NCI-H187 treated with DMSO at 0.1 percent for 48 hours (cell line): Measurements from ENCODE around the gene ZNF765.
"Not testable (repeated sequence)": the region's sequence is repeated elsewhere in the genome, so short reads cannot be mapped to it uniquely, and the experiment has no call there.

ENCODE experiments used
- DNase-seq: peaks from one replicate; lab custom pipeline; 2025; lab: John Stamatoyannopoulos, UW

Gene ZNF765

DNA sequence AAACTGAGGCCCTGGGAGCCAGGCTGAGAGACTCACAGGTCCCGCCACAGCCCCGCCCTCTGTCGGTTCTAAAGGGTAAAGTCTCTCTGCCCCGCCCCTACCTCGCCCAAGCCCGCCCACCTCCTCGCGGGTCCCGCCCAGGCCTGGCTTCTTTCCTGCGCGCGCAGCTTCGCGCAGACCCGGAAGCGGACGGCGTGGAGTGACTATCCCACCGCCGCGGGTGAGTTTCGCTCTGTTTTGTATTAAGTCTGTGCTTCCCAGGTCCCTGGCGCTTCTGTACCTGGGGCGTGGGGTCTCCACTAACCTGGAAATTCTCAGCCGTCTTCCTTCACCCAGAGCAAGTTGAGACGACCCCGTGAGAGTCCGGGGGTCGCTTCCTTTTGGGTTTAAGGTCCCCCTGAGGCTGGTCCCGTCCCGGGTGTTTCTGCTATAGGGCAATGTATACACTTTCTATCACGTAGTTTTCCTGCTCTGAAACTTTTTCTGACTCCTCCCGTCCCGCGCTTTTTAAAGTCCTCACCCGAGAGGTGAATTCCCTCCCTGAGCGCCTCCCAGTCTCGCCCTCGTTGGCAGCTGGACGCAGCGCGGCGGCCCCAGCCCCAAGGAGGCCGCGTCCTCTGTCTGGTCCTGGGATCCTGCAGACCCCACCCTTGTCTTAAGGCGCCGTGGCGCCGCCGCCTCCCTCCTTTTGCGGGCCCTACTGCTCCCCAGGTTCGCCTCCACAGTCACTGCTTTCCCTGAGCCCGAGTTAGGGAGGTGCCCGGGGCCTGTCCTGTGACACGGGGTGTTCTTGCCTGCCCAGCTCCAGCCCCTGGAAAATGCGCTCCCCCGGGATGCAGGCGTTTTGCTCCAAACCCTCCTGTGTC is at the start of gene ZNF765:
Gene ZNF765 (plus strand): TSS at position 176 of the 866 bp plus-strand sequence. CDS start 2,867 bp downstream, outside the sequence.
- DNase-seq = peak; percentile 55

DNA sequence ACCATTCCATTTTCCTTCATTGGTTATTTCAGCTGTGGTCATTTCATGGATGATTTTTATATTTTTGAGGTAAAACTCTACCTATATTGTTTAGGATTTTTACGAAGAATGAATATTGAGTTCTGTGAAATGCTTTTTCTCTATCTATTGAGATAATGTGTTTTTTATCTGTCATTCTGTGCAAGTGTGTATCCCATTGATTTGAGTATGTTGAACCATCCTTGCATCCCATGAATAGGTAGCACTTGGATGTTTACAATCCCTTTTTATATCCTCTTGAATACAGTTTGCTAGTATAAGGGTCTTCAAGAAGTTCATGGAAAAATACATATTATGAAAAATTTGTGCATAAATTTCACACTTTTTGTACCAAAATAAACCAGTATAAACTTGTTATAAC is 39.2 kb upstream of the ZNF765 start:
- DNase-seq = no peak

DNA sequence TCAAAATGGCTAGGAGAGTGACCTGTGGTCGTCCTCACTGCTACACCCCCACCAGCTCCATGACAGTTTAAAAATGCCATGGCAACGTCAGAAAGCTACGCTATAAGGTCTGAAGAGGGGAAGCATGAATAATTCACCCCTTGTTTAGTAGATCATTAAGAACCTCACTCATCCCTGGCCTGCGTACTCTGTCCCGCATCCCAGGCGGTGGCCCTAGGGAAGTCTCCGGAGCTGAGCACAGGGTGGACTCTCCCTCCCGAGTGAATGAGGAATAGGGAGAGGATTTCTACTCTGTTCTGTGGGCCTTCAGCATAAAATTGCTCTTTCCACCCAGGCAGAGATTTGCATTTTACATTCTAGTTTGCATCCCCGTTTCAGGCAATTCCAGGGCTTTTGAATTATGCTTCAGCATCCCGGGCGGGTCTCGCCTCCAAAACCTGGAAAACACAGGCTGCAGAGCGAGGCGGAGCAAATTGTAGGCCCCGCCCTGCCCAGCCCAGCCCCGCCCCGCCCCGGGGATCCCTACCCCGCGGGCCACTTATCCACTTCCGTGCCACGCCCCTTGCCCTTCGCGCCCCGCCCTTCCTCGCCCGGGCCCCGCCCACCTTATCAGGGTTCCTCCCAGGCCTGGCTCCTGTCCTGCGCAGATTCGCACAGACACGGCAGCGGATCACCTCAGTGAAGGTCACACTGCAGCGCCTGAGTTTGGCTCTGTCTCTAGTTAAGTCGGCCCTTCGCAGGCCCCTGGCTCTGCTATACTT is 36.9 kb upstream of the ZNF765 start:
- no peak for DNase-seq

DNA sequence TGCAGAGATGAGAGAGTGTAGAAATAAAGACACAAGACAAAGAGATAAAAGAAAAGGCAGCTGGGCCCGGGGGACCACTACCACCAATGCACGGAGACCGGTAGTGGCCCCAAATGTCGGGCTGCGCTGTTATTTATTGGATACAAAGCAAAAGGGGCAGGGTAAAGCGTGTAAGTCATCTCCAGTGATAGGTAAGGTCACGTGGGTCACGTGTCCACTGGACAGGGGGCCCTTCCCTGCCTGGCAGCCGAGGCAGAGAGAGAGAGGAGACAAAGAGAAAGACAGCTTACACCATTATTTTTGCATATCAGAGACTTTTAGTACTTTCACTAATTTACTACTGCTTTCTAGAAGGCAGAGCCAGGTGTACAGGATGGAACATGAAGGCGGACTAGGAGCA is 34.9 kb upstream of the ZNF765 start:
- DNase-seq = not testable (repeated sequence)

DNA sequence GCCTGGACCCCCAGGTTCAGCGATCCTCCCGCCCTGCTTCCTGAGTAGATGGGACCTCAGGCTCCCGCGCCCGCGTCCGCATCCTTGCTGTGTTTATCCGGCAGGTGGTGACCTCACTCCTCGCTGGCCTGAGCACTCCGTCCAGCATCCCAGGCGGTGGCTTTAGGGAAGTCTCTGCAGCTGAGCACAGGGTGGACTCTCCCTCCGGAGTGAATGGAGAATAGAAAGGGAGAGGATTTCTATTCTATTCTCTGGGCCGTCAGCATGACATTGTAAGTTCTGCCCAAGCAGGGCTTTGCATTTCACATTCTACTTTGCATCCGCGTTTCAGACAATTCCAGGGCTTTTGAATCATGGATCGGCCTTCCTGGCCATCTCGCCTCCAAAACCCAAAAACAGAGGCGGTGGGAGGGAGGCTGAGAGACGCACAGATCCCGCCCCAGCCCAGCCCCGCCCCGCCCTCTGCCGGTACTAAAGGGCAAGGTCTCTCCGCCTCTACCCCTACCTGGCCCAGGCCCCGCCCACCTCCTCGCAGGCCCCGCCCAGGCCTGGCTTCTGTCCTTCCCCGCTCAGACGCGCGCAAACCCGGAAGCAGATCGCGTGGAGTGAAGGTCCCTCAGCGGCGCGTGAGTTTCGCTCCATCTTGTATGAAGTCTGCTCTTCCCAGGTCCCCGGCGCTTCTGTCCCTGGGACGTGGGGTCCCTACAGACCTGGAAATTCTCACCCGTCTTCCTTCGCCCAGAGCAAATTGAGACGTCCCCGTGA is 29.6 kb upstream of the ZNF765 start, which contains the start of gene ZNF525:
Gene ZNF525 (plus strand): TSS at position 572 of the 765 bp plus-strand sequence. CDS start 6,577 bp downstream, outside the sequence.
- peak; percentile 74 for DNase-seq

DNA sequence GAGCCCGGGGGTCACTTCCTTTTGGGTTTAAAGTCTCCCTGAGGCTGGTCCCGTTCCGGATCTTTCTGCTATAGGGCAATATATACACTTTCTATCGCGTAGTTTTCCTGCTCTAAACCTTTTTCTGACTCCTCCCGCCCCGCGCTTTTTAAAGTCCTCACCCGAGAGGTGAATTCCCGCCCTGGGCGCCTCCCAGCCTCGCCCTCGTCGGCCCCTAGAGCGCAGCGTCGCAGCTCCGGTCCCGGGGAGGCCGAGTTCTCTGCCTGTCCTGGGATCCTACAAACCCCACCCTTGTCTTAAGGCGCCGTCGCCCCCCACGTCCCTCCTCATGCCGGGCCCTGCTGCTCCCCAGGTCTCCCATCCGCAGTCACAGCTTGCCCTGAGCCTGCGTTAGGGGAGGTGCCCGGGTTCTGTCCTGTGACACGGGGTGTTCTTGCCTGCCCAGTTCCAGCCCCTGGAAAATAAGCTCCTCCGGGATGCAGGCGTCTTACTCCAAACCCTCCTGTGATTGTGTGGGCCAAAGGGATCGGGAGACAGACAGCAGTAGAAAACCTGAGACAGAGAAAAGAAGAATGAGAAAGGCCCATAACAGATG is 29.0 kb upstream of the ZNF765 start:
- no peak for DNase-seq

DNA sequence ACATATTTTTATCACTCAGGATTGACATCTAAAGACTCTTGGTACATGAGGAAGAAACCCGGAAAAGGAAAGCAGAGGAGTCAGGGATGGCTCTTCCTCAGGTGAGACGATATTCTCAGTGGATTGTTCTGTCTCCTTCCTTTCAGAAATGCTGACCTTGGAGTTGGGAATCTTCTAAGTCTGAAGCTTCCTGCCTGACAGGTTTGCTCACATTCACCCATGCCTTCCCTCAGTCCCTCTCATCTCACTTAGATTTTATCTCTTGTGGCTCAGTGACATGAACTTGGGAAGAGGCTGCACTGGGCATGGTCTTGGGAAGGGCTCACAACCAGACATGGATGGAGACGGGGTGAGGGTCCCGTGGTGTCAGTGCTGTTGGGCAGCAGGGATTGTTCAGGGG is 22.8 kb upstream of the ZNF765 start:
- no peak for DNase-seq

DNA sequence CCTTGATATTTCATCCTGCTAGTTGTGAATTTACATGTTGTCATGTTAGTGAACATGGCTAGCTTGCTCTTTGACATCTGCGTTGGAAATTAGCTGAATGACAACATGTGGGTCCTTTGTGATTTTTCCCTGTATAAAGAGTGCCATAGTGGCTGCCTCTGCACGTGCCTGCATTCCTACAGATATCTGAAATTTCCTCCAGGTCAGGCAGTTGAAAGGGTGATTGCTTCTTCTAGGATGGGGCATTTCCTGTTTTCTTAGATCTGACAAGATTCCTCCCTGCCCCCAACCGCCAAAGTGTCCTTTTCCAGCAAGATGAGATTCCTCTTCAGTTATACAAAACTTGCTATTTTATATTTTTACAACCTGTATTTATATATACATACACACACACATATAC is 20.7 kb upstream of the ZNF765 start:
- DNase-seq = no peak

DNA sequence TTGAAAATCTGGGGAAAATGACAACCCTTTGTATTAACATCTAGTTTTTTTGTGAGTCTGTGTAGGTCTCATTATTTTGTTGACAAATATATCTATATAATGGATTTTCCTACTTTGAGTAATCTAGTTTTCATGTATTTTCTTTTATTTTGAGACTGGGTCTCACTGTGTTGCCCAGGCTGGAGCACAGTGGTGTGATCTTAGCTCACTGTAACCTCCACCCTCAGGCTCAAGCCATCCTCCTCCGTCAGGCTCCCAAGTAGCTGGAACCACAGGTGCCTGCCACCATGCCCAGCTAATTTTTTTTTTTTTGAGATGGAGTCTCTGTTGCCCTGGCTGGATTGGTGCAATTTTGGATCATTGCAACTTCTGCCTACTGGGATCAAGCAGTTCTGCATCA is 20.2 kb upstream of the ZNF765 start:
- DNase-seq = no peak

DNA sequence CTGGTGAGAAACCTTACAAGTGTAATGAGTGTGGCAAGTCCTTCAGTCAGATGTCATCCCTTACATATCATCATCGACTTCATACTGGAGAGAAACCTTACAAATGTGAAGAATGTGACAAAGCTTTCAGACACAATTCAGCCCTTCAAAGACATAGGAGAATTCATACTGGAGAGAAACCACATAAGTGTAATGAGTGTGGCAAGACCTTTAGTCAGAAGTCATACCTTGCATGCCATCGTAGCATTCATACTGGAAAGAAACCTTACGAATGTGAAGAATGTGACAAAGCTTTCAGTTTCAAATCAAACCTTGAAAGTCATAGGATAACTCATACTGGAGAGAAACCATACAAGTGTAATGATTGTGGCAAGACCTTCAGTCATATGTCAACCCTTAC is 13.6 kb upstream of the ZNF765 start:
- no peak for DNase-seq

DNA sequence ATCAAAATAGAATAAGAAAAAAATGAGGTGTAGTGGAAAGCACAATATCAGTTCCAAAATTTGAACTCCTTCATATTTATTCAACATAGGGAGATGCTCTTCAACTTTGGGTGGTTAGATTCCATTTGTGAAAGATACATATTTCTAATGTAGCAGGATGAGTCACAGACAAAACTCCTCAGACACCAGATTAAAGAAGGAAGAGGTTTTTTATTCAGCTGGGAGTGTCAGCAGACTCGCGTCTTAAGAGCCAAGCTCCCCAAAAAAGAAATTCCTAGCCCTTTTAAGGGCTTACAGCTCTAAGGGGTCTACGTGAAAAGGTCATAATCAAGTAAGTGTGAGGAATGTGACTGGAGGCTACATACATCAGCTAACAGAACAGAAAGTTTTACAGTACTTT is 6.8 kb upstream of the ZNF765 start:
- no peak for DNase-seq

DNA sequence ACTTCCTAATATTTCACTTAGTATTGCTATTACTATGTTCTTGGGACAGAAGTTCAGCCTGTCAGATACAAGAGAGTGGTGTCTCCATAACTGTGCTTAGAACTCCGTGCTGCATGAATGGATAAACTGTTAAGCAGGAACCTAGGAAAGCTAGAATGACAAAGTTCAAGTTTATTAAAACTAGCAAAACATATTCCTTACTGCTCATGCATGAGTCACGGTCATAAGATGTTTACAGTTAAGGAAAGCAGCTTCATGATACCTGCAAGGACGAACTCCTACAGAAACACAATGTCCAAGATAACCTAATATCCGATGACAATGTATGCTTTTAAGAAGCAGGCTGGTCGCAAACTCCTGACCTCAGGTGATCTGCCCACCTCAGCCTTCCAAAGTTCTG is 6.0 kb upstream of the ZNF765 start:
- no peak for DNase-seq

DNA sequence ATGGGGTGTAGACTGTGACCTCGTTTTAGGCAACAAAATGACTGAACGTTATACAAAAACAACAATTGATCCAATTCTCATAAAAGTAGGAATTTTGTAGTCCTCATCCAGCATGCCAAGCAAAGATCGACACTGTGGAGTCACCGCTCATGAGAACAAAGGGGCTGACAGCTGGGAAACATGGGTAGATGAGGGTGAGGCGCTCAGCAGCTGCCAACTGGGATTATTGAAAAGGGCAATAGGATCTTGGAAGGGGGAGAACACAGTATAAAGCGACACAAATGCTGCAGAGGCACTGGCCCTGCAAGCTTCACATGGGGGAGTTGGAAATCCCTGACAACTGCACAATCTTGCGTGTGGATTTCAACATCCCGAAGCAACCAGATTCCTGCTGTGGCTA is 5.4 kb upstream of the ZNF765 start:
- no peak for DNase-seq

DNA sequence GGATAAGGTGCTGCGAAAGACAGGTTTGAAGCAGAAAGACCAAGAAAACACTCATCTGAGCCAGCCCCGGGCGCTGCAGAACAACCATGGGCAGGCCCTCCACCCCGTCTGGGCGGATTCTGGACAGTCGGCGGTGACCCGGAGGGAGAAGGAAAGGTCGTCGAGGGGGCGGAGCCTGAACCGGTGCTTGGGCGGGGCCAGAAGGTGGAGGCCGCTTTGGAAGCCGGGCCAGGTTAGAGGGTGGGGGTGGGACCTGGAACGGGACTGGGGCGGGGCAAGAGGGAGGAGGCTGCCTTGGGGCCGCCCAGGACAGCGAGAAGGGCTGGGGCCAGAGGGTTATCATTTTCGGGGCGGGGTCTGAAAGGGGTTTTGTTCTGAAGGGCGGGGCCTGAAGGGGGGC is 5.0 kb upstream of the ZNF765 start:
- DNase-seq = no peak

DNA sequence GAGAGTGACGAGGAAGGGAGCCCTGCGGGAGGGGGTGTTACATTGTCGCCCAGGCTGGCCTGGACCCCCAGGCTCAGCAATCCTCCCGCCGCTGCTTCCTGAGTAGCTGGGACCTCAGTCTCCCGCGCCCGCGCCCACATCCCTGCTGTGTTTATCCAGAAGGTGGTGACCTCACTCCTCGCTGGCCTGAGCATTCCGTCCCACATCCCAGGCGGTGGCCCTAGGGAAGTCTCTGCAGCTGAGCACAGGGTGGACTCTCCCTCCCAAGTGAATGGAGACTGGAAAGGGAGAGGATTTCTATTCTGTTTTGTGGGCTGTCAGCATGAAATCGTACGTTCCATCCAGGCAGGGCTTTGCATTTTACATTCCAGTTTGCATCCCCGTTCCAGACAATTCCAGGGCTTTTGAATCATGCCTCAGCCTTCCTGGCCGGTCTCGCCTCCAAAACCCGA is 401 bp upstream of the ZNF765 start:
- no peak for DNase-seq

DNA sequence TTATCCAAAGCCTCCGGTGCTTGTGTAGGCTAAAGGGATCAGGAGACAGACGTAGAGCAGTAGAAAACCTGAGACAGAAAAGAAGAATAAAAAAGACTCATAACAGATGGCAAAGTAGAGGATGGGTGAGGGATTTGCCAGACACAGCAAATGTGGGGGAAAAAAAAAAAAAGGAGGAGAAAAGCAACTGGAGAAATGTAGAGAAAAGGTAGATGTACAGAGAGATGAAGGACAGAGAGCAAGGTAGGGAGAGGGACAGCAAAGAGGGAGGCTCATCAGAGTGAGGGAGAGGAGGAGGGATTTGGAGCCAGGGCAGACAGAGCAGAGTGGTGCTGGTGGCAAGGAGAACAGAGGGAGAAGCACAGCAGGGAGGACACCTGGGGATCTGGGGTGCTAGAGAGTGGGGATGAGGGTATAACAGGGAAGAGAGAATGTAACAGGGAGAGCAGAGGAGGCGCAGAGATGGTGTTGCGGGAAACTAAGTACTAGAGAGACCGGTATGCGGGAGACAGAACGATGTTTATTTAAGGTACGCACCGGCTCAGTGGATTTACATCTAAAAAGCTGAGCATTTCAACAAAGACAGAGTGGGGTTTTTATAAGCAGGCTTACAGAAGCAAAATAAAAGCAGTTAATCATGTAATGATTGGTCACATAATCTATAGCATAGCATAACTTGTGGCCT is 1.0 kb downstream of the ZNF765 start:
- not testable (repeated sequence) for DNase-seq

DNA sequence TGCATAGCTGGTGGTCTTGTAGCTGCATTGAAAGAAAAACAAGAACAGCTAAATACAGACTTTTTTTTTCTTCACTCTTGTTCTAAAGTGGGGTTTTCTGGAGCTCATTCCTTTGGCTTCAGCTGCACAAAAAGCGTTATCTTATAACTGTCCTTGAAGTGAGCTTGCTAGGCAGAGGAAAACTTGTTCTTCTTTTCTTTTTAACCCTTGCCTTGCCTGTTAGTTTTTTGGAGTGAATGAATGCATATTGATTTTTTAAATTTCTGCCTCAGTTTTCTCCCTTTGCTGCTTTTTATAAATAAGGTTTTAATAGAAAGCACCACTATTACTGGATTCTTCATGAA is 1.5 kb downstream of the ZNF765 start:
- no peak for DNase-seq

DNA sequence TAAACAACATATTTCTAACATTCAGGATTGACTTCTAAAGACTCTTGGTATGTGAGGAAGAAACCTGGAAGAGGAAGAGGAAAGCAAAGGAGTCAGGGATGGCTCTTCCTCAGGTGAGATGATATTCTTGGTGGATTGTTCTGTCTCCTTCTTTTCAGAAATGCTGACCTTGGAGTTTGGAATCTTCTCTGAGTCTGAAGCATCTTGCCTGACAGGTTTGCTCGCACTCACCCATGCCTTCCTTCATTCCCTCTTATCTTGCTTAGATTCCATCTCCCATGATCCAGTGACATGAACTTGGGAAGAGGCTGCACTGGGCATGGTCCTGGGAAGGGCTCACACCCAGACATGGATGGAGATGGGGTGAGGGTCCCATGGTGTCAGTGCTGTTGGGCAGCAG is 3.0 kb downstream of the ZNF765 start:
- not testable (repeated sequence) for DNase-seq

DNA sequence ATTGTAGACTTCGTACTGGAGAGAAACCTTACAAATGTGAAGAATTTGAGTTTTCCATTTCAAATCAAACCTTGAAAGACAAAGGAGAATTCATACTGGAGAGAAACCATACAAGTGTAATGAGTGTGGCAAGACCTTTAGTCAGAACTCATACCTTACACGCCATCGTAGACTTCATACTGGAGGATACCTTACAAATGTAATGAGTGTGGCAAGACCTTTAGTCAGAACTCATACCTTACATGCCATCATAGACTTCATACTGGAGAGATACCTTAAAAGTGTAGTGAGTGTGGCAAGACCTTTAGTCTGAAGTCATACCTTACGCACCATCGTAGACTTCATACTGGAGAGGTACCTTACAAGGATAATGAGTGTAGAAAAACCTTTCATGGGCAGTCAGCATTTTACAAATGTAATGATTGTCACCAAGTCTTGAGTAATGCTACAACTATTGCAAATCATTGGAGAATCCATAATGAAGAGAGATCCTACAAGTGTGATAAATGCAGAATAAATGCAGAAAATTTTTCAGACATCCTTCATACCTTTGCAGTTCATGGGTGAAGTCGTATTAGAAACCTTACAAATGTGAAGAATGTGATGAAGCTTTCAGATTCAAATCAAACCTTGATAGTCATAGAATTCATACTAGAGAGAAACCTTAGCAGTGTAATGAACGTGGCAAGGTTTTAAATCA is 14.7 kb downstream of the ZNF765 start:
- no peak for DNase-seq

DNA sequence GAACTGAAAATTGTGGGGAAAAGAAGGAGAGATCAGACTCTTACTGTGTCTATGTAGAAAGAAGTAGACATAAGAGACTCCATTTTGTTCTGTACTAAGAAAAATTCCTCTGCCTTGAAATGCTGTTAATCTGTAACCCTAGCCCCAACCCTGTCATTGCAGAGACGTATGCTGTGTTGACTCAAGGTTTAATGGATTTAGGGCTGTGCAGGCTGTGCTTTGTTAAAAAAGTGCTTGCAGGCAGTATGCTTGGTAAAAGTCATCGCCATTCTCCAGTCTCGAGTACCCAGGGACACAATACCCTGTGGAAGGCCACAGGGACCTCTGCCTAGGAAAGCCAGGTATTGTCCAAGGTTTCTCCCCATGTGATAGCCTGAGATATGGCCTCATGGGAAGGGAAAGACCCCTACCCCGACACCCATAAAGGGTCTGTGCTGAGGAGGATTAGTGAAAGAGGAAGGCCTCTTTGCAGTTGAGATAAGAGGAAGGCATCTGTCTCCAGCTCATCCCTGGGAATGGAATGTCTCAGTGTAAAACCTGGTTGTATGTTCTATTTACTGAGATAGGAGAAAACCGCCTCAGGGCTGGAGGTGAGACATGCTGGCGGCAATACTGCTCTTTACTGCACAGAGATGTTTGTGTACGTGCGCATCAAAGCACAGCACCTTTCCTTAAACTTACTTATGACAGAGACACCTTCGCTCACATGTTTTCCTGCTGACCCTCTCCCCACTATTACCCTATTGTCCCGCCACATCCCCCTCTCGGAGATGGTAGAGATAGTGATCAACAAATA is 25.8 kb downstream of the ZNF765 start:
- not testable (repeated sequence) for DNase-seq
